Astrocyte (in vitro differentiated cells and primary cell): ENCODE results near the gene MAP7D3.

Experiments
- CTCF ChIP-seq: IDR thresholded peaks from 2 replicates; pipeline ENCODE4 v1.5.1; 2011; ENCODE audit warnings: low read depth, mild to moderate bottlenecking, inconsistent platforms, low read length, moderate library complexity; ENCODE audit not compliant: insufficient read depth
- EZH2 ChIP-seq: IDR thresholded peaks from 2 replicates; pipeline ENCODE4 v1.6.1; 2012; ENCODE audit warnings: mild to moderate bottlenecking, low read length, inconsistent platforms; ENCODE audit not compliant: insufficient read depth

- no peak for TF ChIP-seq CTCF
- no peak for TF ChIP-seq EZH2
Observed at GRCh38 chrX:136206916-136207315, 44.3 kb downstream of the MAP7D3 start.
